A549 (cell line): ENCODE data around the gene C5orf24. TPM values are rescaled to one million over a fixed set of nuclear protein-coding genes. Genes with fewer than 3 reads are reported as not detected.
"Not testable (repeated sequence)": the region's sequence is repeated elsewhere in the genome, so short reads cannot be mapped to it uniquely, and the experiment has no call there.

Experiments used
- ATAC-seq, 2 experiments: fragments of 200-7000 bp in 1 of 2; fragments of >200 bp in 1 of 2; cut with Nextera tagmentation in 1 of 2; cut with Tn5 transposase in 1 of 2; 3 replicates each; pipeline versions ENCODE4 v1.8.0 to v1.9.1; 2018 to 2020; ENCODE audit warnings: mild to moderate bottlenecking in 1 of 2, moderate library complexity in 1 of 2
- CTCF ChIA-PET: fragments of 300-600 bp; sonication (Branson Sonifier 250); formaldehyde crosslinking; extraction: SDS; loops from one replicate; lab custom pipeline; 2021; ENCODE audit warnings: antibody characterized with exemption, inconsistent platforms; lab: Yijun Ruan, JAX
- POLR2A ChIA-PET: fragments of 350-600 bp; formaldehyde crosslinking; extraction: SDS; loops from one replicate; lab custom pipeline; 2021; ENCODE audit warnings: antibody characterized with exemption, inconsistent platforms; lab: Yijun Ruan, JAX
- DNase-seq, 2 experiments: peaks; one replicate each; pipeline versions ENCODE4 v3.0.0 to v3.0.0-alpha.2; 2011 to 2016; ENCODE audit warnings: low read depth in 1 of 2, low spot score in 1 of 2
- FAIRE-seq: peaks from 2 replicates; lab custom pipeline; 2011; peaks lifted over from hg19 to GRCh38; lab: Jason Lieb, UNC
- H3K27ac ChIP-seq, 2 experiments: fragments of >200 bp; sonication (Bioruptor Twin); formaldehyde crosslinking; 3 replicates each; pipeline ENCODE4 v1.5.1; 2016 to 2017
- H3K4me1 ChIP-seq: fragments of >200 bp; sonication (Bioruptor Twin); formaldehyde crosslinking; 3 replicates; pipeline ENCODE4 v1.6.1; 2016
- H3K4me2 ChIP-seq: fragments of >200 bp; sonication (Bioruptor Twin); formaldehyde crosslinking; 3 replicates; pipeline ENCODE4 v1.6.1; 2016
- H3K4me3 ChIP-seq: fragments of >200 bp; sonication (Bioruptor Twin); formaldehyde crosslinking; 3 replicates; pipeline ENCODE4 v1.5.1; 2016
- H3K9me3 ChIP-seq: fragments of >200 bp; sonication (Bioruptor Twin); formaldehyde crosslinking; 3 replicates; pipeline ENCODE4 v1.6.1; 2016
- BHLHE40 ChIP-seq: IDR thresholded peaks from 2 replicates; pipeline ENCODE4 v1.6.1; 2012; ENCODE audit warnings: low read depth, low read length, inconsistent platforms
- CBX2 ChIP-seq: fragments of 200-600 bp; sonication (generic); IDR thresholded peaks from 2 replicates; pipeline ENCODE4 v1.6.1; 2016; ENCODE audit warnings: low read depth, mild to moderate bottlenecking, borderline replicate concordance
- CEBPB ChIP-seq, 2 experiments: fragments of >200 bp in 1 of 2; sonication (Bioruptor Twin) in 1 of 2; formaldehyde crosslinking in 1 of 2; IDR thresholded peaks; 2 replicates each; pipeline ENCODE4 v1.6.1; 2012 to 2016
- EHF ChIP-seq: fragments of 250-450 bp; sonication (Bioruptor Pico); IDR thresholded peaks from 2 replicates; pipeline ENCODE4 v1.5.0; 2020; ENCODE audit warnings: mild to moderate bottlenecking
- FOSB ChIP-seq: fragments of 250-450 bp; sonication (Bioruptor Pico); IDR thresholded peaks from 2 replicates; pipeline ENCODE4 v1.5.0; 2020; ENCODE audit warnings: mild to moderate bottlenecking, moderate library complexity
- HDAC2 ChIP-seq: fragments of 200-600 bp; sonication (generic); IDR thresholded peaks from 2 replicates; pipeline ENCODE4 v1.6.1; 2016
- JUN ChIP-seq, 2 experiments: fragments of >200 bp; sonication (Bioruptor Twin); formaldehyde crosslinking; IDR thresholded peaks; 2 replicates in 1 of 2; 3 replicates in 1 of 2; pipeline ENCODE4 v1.6.1; 2016 to 2017
- KDM5A ChIP-seq: fragments of 200-600 bp; sonication (generic); IDR thresholded peaks from 2 replicates; pipeline ENCODE4 v1.6.1; 2016; ENCODE audit warnings: antibody characterized with exemption, mild to moderate bottlenecking
- MAFK ChIP-seq: fragments of 450-650 bp; IDR thresholded peaks from 2 replicates; pipeline ENCODE4 v1.6.1; 2014; ENCODE audit not compliant: partially characterized antibody
- MAZ ChIP-seq: fragments of 150-350 bp; IDR thresholded peaks from 2 replicates; pipeline ENCODE4 v1.6.1; 2014; ENCODE audit warnings: antibody characterized with exemption, low read depth, low read length, borderline replicate concordance
- MYC ChIP-seq: IDR thresholded peaks from 2 replicates; pipeline ENCODE4 v1.6.1; 2012; ENCODE audit warnings: mild to moderate bottlenecking, inconsistent platforms, low read length, improper control_type of control experiment, borderline replicate concordance
- NPAS2 ChIP-seq: fragments of 250-450 bp; sonication (Bioruptor Pico); IDR thresholded peaks from 2 replicates; pipeline ENCODE4 v1.8.0; 2022; ENCODE audit warnings: mild to moderate bottlenecking, moderate library complexity, borderline replicate concordance
- RAD21 ChIP-seq, 2 experiments: fragments of >200 bp in 1 of 2; sonication (Bioruptor Twin) in 1 of 2; formaldehyde crosslinking in 1 of 2; IDR thresholded peaks in 1 of 2; conservative IDR thresholded peaks in 1 of 2; 2 replicates in 1 of 2; 3 replicates in 1 of 2; pipeline ENCODE4 v1.6.1; 2012 to 2018; ENCODE audit warnings: inconsistent platforms in 1 of 2
- RARB ChIP-seq: fragments of 250-450 bp; sonication (Bioruptor Pico); IDR thresholded peaks from 2 replicates; pipeline ENCODE4 v1.8.0; 2021; ENCODE audit warnings: mild to moderate bottlenecking, moderate library complexity
- RCOR1 ChIP-seq: fragments of 150-350 bp; IDR thresholded peaks from 2 replicates; pipeline ENCODE4 v1.6.1; 2014; ENCODE audit warnings: antibody characterized with exemption, low read length, low read depth
- SMC3 ChIP-seq: fragments of >200 bp; sonication (Bioruptor Twin); formaldehyde crosslinking; IDR thresholded peaks from 3 replicates; pipeline ENCODE4 v1.6.1; 2018; ENCODE audit warnings: inconsistent platforms
- TFCP2L1 ChIP-seq: fragments of 250-450 bp; sonication (Bioruptor Pico); IDR thresholded peaks from 2 replicates; pipeline ENCODE4 v1.5.0; 2021; ENCODE audit warnings: mild to moderate bottlenecking
- WGBS: methylation state at CpG from one replicate; pipeline ENCODE4 v1.1.6; 2017; ENCODE audit errors: missing lambda C conversion rate; 5-methylcytosine and 5-hydroxymethylcytosine counted together
- polyA plus RNA-seq, 4 experiments: library from polyadenylated mRNA; depleted of rRNA in 3 of 4; stranded (reverse); fragments of >200 nt; fragmentation: RNase III in 1 of 4; extraction: RNeasy Plus Mini Kit Qiagen cat#74134 plus additional on column Dnase treatment in 1 of 4; gene quantifications; 2 replicates in 3 of 4; 3 replicates in 1 of 4; pipeline ENCODE4 v1.2.3, GENCODE V29; 2011 to 2017
- TF ChIP-seq, protein P1 (sequence below): IDR thresholded peaks from 2 replicates; pipeline ENCODE4 v1.6.1; 2012; ENCODE audit warnings: low read depth, borderline replicate concordance
- TF ChIP-seq, protein P2 (sequence below): fragments of >200 bp; sonication (Bioruptor Twin); formaldehyde crosslinking; IDR thresholded peaks from 3 replicates; pipeline ENCODE4 v1.5.1; 2016
- TF ChIP-seq, protein P3 (sequence below): fragments of 250-450 bp; sonication (Bioruptor Pico); IDR thresholded peaks from 2 replicates; pipeline ENCODE4 v1.5.0; 2021; ENCODE audit warnings: mild to moderate bottlenecking, moderate library complexity, borderline replicate concordance

The C5orf24 gene
- polyA plus RNA-seq, 2 of the 4 experiments (the other 2 are of a cell fraction) = 27.0 to 53.7 TPM

DNA sequence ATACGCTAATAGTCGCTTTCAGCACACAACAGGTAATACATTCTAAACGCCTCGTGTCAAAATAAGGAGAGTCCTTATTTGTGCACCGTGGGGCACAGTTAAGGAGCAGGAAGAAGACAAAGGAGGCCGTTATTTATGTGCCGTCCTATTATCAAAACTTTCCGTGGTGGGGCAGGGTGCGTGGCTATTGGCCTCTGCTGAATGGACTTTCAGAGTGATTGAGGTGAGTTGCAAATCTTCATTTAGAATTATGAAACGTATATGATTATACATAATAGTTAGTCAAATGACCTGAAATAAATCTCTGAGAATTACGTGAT lies 833 bp downstream of the C5orf24 start:
- WGBS = 1% methylated on average over 11 of the region's 11 CpGs
- peak overlapping the region; percentile 94 to 98 for H3K27ac ChIP-seq
- H3K4me3 ChIP-seq = peak overlapping the region; percentile 84
- peak overlapping the region; percentile 72 for H3K4me2 ChIP-seq
- no peak for FAIRE-seq
- POLR2A ChIA-PET = interaction anchor here (1.2 kb wide), 1 partner anchor 9 kb away, joined by 4 read pairs; no protein-coding TSS in a partner anchor
- no peak for DNase-seq
- H3K4me1 ChIP-seq = peaks cover 69% of the 10 kb centered on the region
- ATAC-seq = peak; percentile 16 to 27; a peak in 5 of 6 replicates
- TF ChIP-seq MAFK (no peak), NPAS2 (CRISPR knock-in tag) (no peak), BHLHE40 (no peak), TFCP2L1 (CRISPR knock-in tag) (no peak), EHF (no peak), FOSB (CRISPR knock-in tag) (no peak), KDM5A (no peak), MAZ (no peak), CBX2 (no peak), RCOR1 (no peak), RARB (CRISPR knock-in tag) (no peak), MYC (no peak), JUN (IDR thresholded peaks at IDR 0.05) (no peak)
- TF ChIP-seq, protein P1, sequence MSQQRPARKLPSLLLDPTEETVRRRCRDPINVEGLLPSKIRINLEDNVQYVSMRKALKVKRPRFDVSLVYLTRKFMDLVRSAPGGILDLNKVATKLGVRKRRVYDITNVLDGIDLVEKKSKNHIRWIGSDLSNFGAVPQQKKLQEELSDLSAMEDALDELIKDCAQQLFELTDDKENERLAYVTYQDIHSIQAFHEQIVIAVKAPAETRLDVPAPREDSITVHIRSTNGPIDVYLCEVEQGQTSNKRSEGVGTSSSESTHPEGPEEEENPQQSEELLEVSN = no peak
- TF ChIP-seq, all 56 proteins: peak for 0
- CTCF ChIA-PET = interaction anchor here (0.7 to 1.2 kb wide), 3 partner anchors 58 to 108 kb away, joined by 3 to 5 read pairs (median 3); partner anchors contain the start of genes CAMLG and PCBD2
- H3K9me3 ChIP-seq = no peaks in the 10 kb centered on the region

DNA sequence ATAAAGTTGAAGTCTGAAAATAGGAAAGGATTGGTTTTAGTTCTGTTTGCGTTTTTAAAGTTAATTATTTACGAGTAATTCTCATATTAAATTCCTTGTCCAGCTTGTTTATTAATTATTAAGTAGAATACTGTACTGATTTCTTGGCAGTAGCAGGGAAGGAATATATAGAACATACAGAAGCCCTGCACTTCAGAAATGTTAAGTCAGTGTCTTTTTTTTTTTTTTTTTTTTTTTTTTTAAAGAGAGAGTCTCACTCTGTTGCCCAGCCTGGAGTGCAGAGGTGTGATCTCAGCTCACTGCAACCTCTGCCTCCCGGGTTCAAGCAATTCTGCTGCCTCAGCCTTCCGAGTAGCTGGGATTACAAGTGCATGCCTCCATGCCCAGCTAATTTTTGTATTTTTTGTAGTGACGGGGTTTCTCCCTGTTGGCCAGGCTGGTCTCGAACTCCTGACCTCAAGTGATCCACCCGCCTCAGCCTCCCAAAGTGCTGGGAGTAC lies 3.7 kb downstream of the C5orf24 start:
- WGBS = 59% methylated on average over 7 of the region's 7 CpGs
- H3K4me1 ChIP-seq = peaks cover 48% of the 10 kb centered on the region
- POLR2A ChIA-PET = interaction anchor here (0.6 kb wide), 1 partner anchor 18 kb away, joined by 5 read pairs; no protein-coding TSS in a partner anchor

DNA sequence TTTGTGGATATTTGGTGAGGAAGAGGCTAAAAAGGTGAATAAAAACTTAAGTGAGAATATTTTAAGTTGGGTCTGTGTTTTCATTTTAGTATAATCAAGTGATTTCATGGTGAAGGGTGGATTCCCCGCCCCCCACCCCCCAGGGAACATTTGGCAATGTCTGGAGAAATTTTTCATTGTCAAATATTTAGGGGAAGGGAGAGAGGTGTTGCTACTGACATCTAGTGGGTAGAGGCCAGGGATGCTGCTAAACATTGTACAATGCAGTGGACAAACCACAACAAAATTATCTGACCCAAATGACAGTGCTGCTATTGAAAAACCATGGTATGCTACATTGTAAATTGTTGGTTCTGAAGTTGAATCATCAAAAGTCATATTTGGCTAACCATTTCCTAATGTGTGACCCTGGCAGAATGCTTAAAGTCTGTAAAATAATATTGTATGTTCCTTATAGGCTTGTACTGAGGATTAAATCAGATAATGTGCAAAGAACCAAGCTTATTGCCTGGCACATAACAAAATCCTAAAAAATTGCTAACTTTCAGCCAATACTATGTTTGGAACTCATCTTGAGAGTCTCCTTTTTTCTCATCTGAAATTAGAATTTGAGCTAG lies 5.6 kb downstream of the C5orf24 start:
- Histone ChIP-seq H3K4me1 (peaks cover 41% of the 10 kb centered on the region), H3K9me3 (no peaks in the 10 kb centered on the region), H3K27ac (peak overlapping the region; percentile 8 to 68; a peak in 3 of 6 replicates), H3K4me2 (peak overlapping the region; percentile 73), H3K4me3 (no peak overlapping the region)
- peak; percentile 63 to 73; a peak in 3 of 6 replicates for ATAC-seq
- TF ChIP-seq HDAC2 (no peak), RAD21 (conservative IDR thresholded peaks at IDR 0.05 in 1 of 2, IDR thresholded peaks at IDR 0.05 in 1 of 2) (peak; percentile 67 to 69), CEBPB (IDR thresholded peaks at IDR 0.05) (peak; percentile 55 to 75), SMC3 (peak; percentile 44)
- TF ChIP-seq, protein P2, sequence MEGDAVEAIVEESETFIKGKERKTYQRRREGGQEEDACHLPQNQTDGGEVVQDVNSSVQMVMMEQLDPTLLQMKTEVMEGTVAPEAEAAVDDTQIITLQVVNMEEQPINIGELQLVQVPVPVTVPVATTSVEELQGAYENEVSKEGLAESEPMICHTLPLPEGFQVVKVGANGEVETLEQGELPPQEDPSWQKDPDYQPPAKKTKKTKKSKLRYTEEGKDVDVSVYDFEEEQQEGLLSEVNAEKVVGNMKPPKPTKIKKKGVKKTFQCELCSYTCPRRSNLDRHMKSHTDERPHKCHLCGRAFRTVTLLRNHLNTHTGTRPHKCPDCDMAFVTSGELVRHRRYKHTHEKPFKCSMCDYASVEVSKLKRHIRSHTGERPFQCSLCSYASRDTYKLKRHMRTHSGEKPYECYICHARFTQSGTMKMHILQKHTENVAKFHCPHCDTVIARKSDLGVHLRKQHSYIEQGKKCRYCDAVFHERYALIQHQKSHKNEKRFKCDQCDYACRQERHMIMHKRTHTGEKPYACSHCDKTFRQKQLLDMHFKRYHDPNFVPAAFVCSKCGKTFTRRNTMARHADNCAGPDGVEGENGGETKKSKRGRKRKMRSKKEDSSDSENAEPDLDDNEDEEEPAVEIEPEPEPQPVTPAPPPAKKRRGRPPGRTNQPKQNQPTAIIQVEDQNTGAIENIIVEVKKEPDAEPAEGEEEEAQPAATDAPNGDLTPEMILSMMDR = peak; percentile 69
- TF ChIP-seq, protein P3, sequence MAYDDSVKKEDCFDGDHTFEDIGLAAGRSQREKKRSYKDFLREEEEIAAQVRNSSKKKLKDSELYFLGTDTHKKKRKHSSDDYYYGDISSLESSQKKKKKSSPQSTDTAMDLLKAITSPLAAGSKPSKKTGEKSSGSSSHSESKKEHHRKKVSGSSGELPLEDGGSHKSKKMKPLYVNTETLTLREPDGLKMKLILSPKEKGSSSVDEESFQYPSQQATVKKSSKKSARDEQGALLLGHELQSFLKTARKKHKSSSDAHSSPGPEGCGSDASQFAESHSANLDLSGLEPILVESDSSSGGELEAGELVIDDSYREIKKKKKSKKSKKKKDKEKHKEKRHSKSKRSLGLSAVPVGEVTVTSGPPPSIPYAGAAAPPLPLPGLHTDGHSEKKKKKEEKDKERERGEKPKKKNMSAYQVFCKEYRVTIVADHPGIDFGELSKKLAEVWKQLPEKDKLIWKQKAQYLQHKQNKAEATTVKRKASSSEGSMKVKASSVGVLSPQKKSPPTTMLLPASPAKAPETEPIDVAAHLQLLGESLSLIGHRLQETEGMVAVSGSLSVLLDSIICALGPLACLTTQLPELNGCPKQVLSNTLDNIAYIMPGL (CRISPR knock-in tag) = no peak
- 5% methylated on average over 1 of the region's 1 CpG for WGBS
- POLR2A ChIA-PET = interaction anchor here (0.6 kb wide), 1 partner anchor 49 kb away, joined by 4 read pairs; no protein-coding TSS in a partner anchor
- DNase-seq = peak in 1 of 2 experiments; percentile 57
- CTCF ChIA-PET = interaction anchor here (0.5 to 1.4 kb wide), 16 partner anchors 8 to 264 kb away, joined by 3 to 9 read pairs (median 4); partner anchors contain the start of genes CAMLG, DDX46 and PCBD2
- FAIRE-seq = no peak

More for the DNA sequence above, 3.7 kb downstream of the C5orf24 start:
- H3K27ac ChIP-seq = peak overlapping the region; percentile 51 to 79; a peak in 4 of 6 replicates
- H3K4me2 ChIP-seq = peak overlapping the region; percentile 73
- CTCF ChIA-PET = interaction anchor here (0.9 to 2.2 kb wide), 2 partner anchors 55 to 158 kb away, joined by 3 to 12 read pairs; partner anchors contain the start of gene PCBD2
- not testable (repeated sequence) for DNase-seq, ATAC-seq, FAIRE-seq, H3K9me3 ChIP-seq
- H3K4me3 ChIP-seq = peak overlapping the region; percentile 19; the same call in 1 of the 3 replicates
